Measurements from ENCODE around the gene DYSF. TPM values are rescaled to one million over a fixed set of nuclear protein-coding genes. Genes with fewer than 3 reads are reported as not detected.

DYSF gene
- total RNA-seq, 1 donor from 2014 or later: 21.8 TPM

GRCh38 chr2:71538656-71539265 is 85.4 kb downstream of the DYSF start:
- intact Hi-C loops (cut with DNase I): no loop called here
- ATAC-seq (no peak), DNase-seq (ENCODE audit: low spot score) (peak; percentile 3)

- DNase-seq (ENCODE audit: low spot score) (no peak), ATAC-seq (no peak)
- intact Hi-C loops (cut with DNase I): loop anchor here (5.0 kb wide), 1 partner anchor 1584 kb away; no protein-coding TSS in a partner anchor
Observed at GRCh38 chr2:71540818-71541217, 87.5 kb downstream of the DYSF start.

- peak; percentile 8 for ATAC-seq
- intact Hi-C loops (cut with DNase I): loop anchor here (5.0 kb wide), 2 partner anchors 602 to 1588 kb away; partner anchors contain the start of gene CYP26B1
- DNase-seq (ENCODE audit: low spot score): no peak
Observed at GRCh38 chr2:71544919-71545571, 91.7 kb downstream of the DYSF start.

- peak; percentile 64 for DNase-seq (ENCODE audit: low spot score)
- intact Hi-C loops (cut with DNase I): loop anchor here (5.0 kb wide), 1 partner anchor 602 kb away; the partner anchor contains the start of gene CYP26B1
- ATAC-seq: peak; percentile 83
Observed at GRCh38 chr2:71545572-71546274, 92.4 kb downstream of the DYSF start.

- no peak for ATAC-seq
- DNase-seq (ENCODE audit: low spot score): no peak
- intact Hi-C loops (cut with DNase I): loop anchor here (5.0 kb wide), 1 partner anchor 601 kb away; the partner anchor contains the start of gene CYP26B1
Observed at GRCh38 chr2:71546275-71546638, 92.9 kb downstream of the DYSF start.

GRCh38 chr2:71546777-71547281 is 93.5 kb downstream of the DYSF start:
- ATAC-seq: no peak
- intact Hi-C loops (cut with DNase I): loop anchor here (5.0 kb wide), 1 partner anchor 600 kb away; the partner anchor contains the start of gene CYP26B1
- DNase-seq (ENCODE audit: low spot score): no peak

GRCh38 chr2:71547616-71548285 is 94.4 kb downstream of the DYSF start:
- DNase-seq (ENCODE audit: low spot score) (no peak), ATAC-seq (no peak)
- intact Hi-C loops (cut with DNase I): loop anchor here (5.0 kb wide), 1 partner anchor 600 kb away; the partner anchor contains the start of gene CYP26B1

- intact Hi-C loops (cut with DNase I): loop anchor here (5.0 kb wide), 1 partner anchor 598 kb away; the partner anchor contains the start of gene CYP26B1
- peak; percentile 83 for ATAC-seq
- peak; percentile 83 for DNase-seq (ENCODE audit: low spot score)
Observed at GRCh38 chr2:71548646-71549425, 95.5 kb downstream of the DYSF start.

- ATAC-seq (no peak), DNase-seq (ENCODE audit: low spot score) (no peak)
- intact Hi-C loops (cut with DNase I): no loop called here
Observed at GRCh38 chr2:71550801-71551630, 97.7 kb downstream of the DYSF start.

- ATAC-seq (no peak), DNase-seq (ENCODE audit: low spot score) (peak; percentile 40)
- intact Hi-C loops (cut with DNase I): no loop called here
Observed at GRCh38 chr2:71551631-71551915, 98.2 kb downstream of the DYSF start.

- DNase-seq (ENCODE audit: low spot score) (no peak), ATAC-seq (no peak)
- intact Hi-C loops (cut with DNase I): no loop called here
Observed at GRCh38 chr2:71552356-71552755, 99.0 kb downstream of the DYSF start.

- intact Hi-C loops (cut with DNase I): no loop called here
- ATAC-seq (no peak), DNase-seq (ENCODE audit: low spot score) (no peak)
Observed at GRCh38 chr2:71552861-71553301, 99.5 kb downstream of the DYSF start.

- DNase-seq (ENCODE audit: low spot score): no peak
- intact Hi-C loops (cut with DNase I): no loop called here
- ATAC-seq: no peak
Observed at GRCh38 chr2:71554028-71554705, 100.8 kb downstream of the DYSF start.

- ATAC-seq: no peak
- intact Hi-C loops (cut with DNase I): no loop called here
- no peak for DNase-seq (ENCODE audit: low spot score)
Observed at GRCh38 chr2:71554706-71555056, 101.3 kb downstream of the DYSF start.

- no peak for ATAC-seq
- intact Hi-C loops (cut with DNase I): no loop called here
- DNase-seq (ENCODE audit: low spot score): no peak
Observed at GRCh38 chr2:71555798-71556454, 102.6 kb downstream of the DYSF start.

- no peak for DNase-seq (ENCODE audit: low spot score)
- ATAC-seq: no peak
- intact Hi-C loops (cut with DNase I): no loop called here
Observed at GRCh38 chr2:71556692-71557250, 103.4 kb downstream of the DYSF start.

All from sciatic nerve (tissue), 2 donors.